NOMO-1 treated with dmso at 0.1 percent for 144 hours (cell line): ENCODE data around the gene PTPRJ.

Source experiments
- DNase-seq: peaks from one replicate; lab custom pipeline; 2025; ENCODE audit not compliant: unreplicated experiment; lab: John Stamatoyannopoulos, UW

PTPRJ gene

GRCh38 chr11:48056325-48057183 is 76.2 kb downstream of the PTPRJ start:
- DNase-seq, result no peak

DNA sequence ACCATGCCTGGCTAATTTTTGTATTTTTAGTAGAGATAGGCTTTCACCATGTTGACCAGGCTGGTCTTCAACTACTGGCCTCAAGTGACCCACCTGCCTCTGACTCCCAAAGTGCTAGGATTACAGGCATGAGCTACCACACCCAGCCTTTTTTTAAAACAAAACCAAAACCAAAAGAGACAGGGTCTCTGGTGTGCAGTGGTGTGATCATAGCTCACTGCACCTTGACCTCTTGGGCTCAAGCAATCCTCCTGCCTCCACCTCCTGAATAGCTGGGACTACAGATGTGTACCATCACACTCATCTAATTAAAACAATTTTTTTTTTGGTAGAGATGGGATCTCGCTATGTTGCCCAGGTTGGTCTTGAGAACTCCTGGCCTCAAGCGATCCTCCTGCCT is 77.7 kb downstream of the PTPRJ start:
- DNase-seq, result no peak

DNA sequence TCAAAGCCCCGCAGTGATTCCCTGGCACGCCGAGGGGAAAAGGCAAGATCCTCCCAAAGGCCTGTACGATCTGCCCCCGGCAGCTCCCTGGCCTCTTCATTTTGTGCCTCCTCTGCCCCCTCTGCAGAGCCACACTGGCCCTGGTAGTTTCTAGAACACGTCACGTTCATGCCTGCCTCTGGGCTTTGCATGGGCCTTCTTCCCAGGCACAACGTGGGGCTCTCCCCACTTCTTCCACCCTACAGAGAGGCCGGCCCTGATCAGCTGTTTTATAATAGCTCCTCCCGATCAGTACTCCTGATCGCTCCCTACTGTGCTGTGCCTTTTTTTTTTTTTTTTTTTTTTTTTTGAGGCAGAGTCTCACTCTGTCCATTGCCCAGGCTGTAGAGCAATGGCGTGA is 78.4 kb downstream of the PTPRJ start:
- no peak for DNase-seq

GRCh38 chr11:48062649-48063048 is 82.3 kb downstream of the PTPRJ start:
- DNase-seq, result no peak

DNA sequence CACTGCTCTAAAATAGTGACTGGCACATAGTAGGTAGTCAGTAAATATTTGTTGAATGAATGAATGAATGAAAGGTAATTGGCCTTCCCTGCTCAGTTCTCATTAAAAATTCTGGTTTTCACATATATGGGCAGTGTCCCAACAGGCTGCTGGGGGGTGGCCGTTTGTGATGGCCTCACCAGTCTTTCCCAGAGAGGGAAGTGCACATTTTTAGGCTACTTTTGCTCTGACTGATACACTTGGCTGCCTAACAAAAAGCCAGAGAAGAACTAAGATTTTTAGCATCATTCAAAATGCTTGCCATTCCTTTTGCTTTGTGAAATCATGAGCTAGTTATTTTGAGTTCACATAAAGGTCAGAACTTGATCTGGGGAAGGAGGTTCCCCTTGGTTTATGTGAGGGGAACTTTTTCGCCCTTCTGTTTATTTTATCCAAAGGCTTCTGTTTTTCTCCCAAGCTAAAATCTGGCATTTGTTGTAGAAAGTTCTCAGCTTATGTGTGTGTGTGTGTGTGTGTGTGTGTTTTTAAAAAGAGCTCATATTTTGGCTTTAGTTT is 83.1 kb downstream of the PTPRJ start:
- no peak for DNase-seq

DNA sequence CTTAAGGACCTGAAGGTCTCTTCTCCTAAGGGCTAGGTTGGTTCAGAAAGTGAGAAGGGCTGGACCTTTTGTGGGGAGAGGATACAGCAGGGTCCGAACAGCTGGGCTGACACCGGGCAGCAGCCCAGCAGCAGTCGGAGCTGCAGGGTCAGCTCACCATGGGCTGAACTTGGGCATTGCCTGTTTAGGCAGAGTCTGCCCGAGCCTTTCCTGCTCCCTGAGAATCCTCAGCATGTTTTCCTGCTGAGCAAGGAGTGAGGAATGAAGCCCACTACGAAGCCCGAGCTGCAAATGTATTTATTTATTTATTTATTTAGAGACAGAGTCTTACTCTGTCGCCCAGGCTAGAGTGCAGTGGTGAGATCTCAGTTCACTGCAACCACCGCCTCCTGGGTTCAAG is 83.9 kb downstream of the PTPRJ start:
- DNase-seq, result no peak

- peak; percentile 34 for DNase-seq
Observed at GRCh38 chr11:48066881-48067800, 86.8 kb downstream of the PTPRJ start.

GRCh38 chr11:48073031-48073861 is 92.9 kb downstream of the PTPRJ start:
- no peak for DNase-seq

GRCh38 chr11:48074425-48075181 is 94.2 kb downstream of the PTPRJ start:
- no peak for DNase-seq

- no peak for DNase-seq
Observed at GRCh38 chr11:48075637-48076036, 95.3 kb downstream of the PTPRJ start.

GRCh38 chr11:48077251-48077650 is 96.9 kb downstream of the PTPRJ start:
- no peak for DNase-seq

DNA sequence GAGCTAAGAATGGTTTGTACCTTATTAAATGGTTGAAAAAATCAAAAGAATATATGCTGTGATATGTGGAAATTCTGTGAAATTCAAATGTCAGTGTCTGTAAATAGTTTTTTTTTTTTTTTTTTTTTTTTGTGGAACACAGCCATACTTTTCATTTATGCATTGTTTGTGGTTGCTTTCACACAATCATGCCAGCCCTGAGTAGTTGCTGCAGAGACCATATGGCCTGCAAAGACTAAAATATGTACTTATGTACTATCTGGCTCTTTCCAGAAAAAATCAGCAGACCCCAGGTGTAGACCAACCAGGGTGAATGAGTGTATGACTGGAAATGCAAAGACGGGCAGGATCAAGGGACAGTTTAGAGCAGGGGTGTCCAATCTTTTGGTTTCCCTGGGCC is 98.3 kb downstream of the PTPRJ start:
- DNase-seq, result no peak

GRCh38 chr11:48079596-48079995 is 99.2 kb downstream of the PTPRJ start:
- DNase-seq, result no peak

- no peak for DNase-seq
Observed at GRCh38 chr11:48080301-48080861, 100.0 kb downstream of the PTPRJ start.

DNA sequence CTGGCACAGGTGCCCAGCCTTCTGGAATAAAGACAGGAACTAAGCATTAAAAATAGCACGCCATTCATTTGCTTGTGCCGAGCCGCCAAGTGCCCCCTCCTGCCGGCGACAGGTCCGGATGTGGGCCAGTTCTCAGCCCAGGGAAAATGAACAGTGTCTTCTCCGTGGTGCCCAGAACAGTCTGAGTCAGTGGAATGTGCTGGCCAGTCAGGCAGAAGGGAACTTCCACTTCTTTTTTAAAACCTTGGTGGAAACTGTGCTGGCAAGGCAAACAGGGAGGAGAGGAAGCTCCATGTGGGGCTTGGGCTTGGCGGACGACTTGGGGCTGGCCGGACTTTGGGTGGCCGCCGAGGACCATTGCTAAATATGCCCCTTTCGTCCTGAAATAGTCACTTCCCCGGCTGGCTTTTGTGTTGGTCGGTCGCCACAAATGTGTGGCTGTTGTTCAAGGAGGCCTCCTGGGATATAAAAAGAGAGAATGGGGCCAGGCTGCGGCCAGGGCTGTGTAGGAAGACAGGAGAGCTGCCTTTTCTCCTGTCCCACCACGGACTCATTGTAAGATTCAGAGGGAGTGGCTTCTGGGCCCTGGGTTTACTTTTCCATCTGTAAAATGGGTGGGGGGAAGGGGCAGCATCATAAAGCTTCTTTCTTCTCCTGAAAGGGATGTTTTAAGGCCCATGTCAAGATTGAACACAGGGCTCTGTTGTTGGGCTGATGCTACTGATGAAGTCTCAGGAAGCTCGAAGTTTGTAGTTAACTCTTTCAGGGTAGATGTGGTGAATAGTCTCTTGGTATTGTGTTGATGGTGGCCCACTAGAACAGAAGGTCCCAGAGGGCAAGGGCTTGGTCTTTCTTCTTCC is 101.0 kb downstream of the PTPRJ start:
- peak; percentile 18 for DNase-seq

- DNase-seq, result no peak
Observed at GRCh38 chr11:48082771-48083170, 102.4 kb downstream of the PTPRJ start.

- no peak for DNase-seq
Observed at GRCh38 chr11:48083421-48083820, 103.1 kb downstream of the PTPRJ start.

DNA sequence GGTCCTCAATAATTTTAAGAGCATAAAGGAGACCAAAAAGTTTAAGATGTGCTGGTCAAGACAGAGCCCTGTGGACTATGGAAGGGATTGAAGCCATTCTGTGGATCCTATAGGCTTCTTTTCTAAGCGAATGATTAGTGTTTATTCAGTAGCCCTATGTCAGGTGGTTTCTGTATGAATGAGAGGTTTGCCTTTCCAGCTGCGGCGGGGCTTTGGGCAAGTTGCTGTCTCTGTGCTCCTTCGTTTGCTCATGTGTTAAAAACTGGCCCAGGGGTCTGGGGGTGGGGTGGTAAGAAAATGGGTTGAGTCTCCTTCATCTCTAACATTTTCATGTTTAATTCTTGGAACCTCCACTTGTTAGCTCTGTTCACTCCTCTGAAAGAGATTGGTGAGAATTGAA is 105.3 kb downstream of the PTPRJ start:
- no peak for DNase-seq

GRCh38 chr11:48087422-48087821 is 107.1 kb downstream of the PTPRJ start:
- no peak for DNase-seq
